Ishikawa (cell line): ENCODE data around the gene C4orf17.

ENCODE experiments used
- CEBPB ChIP-seq: IDR thresholded peaks from 2 replicates; pipeline ENCODE4 v1.6.1; 2012
- CREB1 ChIP-seq: IDR thresholded peaks from 2 replicates; pipeline ENCODE4 v1.6.1; 2012; ENCODE audit warnings: low read depth
- EGR1 ChIP-seq: IDR thresholded peaks from 2 replicates; pipeline ENCODE4 v1.6.1; 2012
- EP300 ChIP-seq: IDR thresholded peaks from 2 replicates; pipeline ENCODE4 v1.6.1; 2012; ENCODE audit warnings: borderline replicate concordance
- FOXM1 ChIP-seq: IDR thresholded peaks from 2 replicates; pipeline ENCODE4 v1.6.1; 2012; ENCODE audit warnings: low read depth, borderline replicate concordance
- NFIC ChIP-seq: IDR thresholded peaks from 2 replicates; pipeline ENCODE4 v1.6.1; 2012
- RAD21 ChIP-seq: IDR thresholded peaks from 2 replicates; pipeline ENCODE4 v1.6.1; 2012; ENCODE audit warnings: low read depth
- REST ChIP-seq: IDR thresholded peaks from 2 replicates; pipeline ENCODE4 v1.6.1; 2012; ENCODE audit warnings: low read depth, mild to moderate bottlenecking
- TAF1 ChIP-seq: IDR thresholded peaks from 2 replicates; pipeline ENCODE4 v1.6.1; 2012; ENCODE audit warnings: low read depth, mild to moderate bottlenecking
- TCF12 ChIP-seq: IDR thresholded peaks from 2 replicates; pipeline ENCODE4 v1.6.1; 2012; ENCODE audit warnings: low read depth
- TEAD4 ChIP-seq: IDR thresholded peaks from 2 replicates; pipeline ENCODE4 v1.6.1; 2012
- USF1 ChIP-seq: IDR thresholded peaks from 2 replicates; pipeline ENCODE4 v1.6.1; 2012
- YY1 ChIP-seq: IDR thresholded peaks from 2 replicates; pipeline ENCODE4 v1.6.1; 2012; ENCODE audit warnings: low read depth
- ZBTB7A ChIP-seq: IDR thresholded peaks from 2 replicates; pipeline ENCODE4 v1.6.1; 2012; ENCODE audit warnings: low read depth
- TF ChIP-seq, protein P1 (sequence below): IDR thresholded peaks from 2 replicates; pipeline ENCODE4 v1.6.1; 2012

C4orf17 gene

DNA sequence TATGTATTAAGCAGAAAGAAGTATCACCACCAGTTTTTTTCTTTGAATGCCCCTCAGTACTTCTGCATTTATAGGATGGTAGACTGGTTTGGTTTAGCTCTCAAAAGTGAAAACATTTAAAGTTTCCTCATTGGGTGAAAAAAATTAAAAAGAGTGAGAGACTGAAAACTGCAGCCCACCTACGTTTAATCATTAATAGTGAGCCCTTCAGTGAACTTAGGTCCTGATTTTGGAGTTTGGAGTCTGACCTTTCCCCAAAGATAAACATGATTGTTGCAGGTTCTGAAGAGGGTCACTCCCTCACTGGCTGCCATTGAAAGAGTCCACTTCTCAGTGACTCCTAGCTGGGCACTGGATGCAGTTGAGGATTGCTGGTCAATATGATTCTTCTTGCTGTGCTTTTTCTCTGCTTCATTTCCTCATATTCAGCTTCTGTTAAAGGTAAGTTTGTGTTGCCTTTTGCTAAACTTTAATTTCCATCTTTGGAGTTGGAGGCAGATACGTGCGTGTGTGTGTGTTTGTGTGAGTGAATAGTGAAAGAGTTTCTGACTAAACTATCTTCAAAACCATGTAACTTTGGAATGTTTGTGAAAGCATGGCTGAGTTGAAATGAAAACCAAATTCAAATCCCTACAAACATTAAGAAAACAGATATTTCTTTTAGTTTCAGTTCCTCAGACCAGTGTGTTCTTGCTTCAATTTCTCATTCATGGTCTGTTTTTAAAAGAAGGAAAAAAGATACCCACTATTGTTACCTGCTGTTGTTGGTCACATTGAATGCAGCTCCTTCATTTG is 63.9 kb downstream of the C4orf17 start, which contains the start of gene MTTP:
TSS of gene MTTP (plus strand) at position 295 of the 795 bp plus-strand sequence. CDS start at position 381, 86 bp downstream.
- TF ChIP-seq FOXM1 (no peak), TAF1 (no peak), EP300 (no peak)

DNA sequence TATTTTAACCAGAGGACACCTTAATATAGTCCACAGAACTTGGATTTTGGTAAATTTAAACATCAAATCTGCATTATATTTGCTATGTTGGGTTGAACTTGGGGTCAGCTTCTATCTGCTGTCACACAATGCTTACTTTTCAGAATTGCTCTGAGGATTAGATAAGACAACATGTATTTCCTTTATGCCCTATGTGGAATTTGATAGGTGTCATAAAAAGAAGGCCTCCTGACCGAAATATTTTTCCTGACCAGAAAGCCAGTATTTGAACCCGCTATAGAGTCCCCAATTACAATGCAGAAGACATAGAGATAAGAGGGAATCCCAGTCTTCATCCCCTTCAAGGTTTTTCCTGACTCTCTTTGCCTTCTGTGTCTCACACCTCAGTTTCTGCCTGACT is 67.9 kb downstream of the C4orf17 start:
- TF ChIP-seq CREB1 (no peak), YY1 (no peak), RAD21 (no peak), EGR1 (no peak), TAF1 (no peak), EP300 (no peak), NFIC (no peak), TEAD4 (no peak), ZBTB7A (no peak), REST (no peak), CEBPB (no peak)
- TF ChIP-seq, protein P1, sequence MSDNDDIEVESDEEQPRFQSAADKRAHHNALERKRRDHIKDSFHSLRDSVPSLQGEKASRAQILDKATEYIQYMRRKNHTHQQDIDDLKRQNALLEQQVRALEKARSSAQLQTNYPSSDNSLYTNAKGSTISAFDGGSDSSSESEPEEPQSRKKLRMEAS: no peak

GRCh38 chr4:99585516-99585915 is 74.7 kb downstream of the C4orf17 start:
- TF ChIP-seq TEAD4: no peak
- no peak for TF ChIP-seq CREB1
- no peak for TF ChIP-seq FOXM1
- no peak for TF ChIP-seq USF1
- no peak for TF ChIP-seq EGR1
- TF ChIP-seq CEBPB: no peak
- no peak for TF ChIP-seq RAD21
- TF ChIP-seq NFIC: no peak
- no peak for TF ChIP-seq REST
- no peak for TF ChIP-seq ZBTB7A
- no peak for TF ChIP-seq EP300
- TF ChIP-seq TCF12: no peak
- TF ChIP-seq, protein P1: no peak
- no peak for TF ChIP-seq TAF1
- no peak for TF ChIP-seq YY1

- TF ChIP-seq FOXM1 (no peak), RAD21 (no peak), TEAD4 (no peak), USF1 (no peak), TCF12 (no peak), REST (no peak), NFIC (no peak), EP300 (no peak), CREB1 (no peak), CEBPB (no peak), ZBTB7A (no peak), TAF1 (no peak), EGR1 (no peak), YY1 (no peak)
- TF ChIP-seq, protein P1: no peak
These were observed 75.5 kb downstream of the C4orf17 start for GRCh38 chr4:99586322-99586721.
